Ammon's horn (tissue), 1 donor: ENCODE measurements around the gene KCNF1.
"Not testable (repeated sequence)": the region's sequence is repeated elsewhere in the genome, so short reads cannot be mapped to it uniquely, and the experiment has no call there.

Experiments
- DNase-seq: peaks from one replicate; pipeline ENCODE4 v3.0.0-alpha.2; 2016; ENCODE audit warnings: low spot score

Gene KCNF1

GRCh38 chr2:10944799-10945198 is 33.1 kb downstream of the KCNF1 start:
- DNase-seq = no peak

- no peak for DNase-seq
Observed at GRCh38 chr2:10946394-10946793, 34.7 kb downstream of the KCNF1 start.

GRCh38 chr2:10947005-10947440 is 35.3 kb downstream of the KCNF1 start:
- peak; percentile 38 for DNase-seq

- DNase-seq = no peak
Observed at GRCh38 chr2:10947446-10948187, 35.9 kb downstream of the KCNF1 start.

- DNase-seq = no peak
Observed at GRCh38 chr2:10948188-10948564, 36.4 kb downstream of the KCNF1 start.

GRCh38 chr2:10948606-10949230 is 37.0 kb downstream of the KCNF1 start:
- no peak for DNase-seq

GRCh38 chr2:10949835-10950234 is 38.1 kb downstream of the KCNF1 start:
- no peak for DNase-seq

GRCh38 chr2:10951558-10952414 is 40.1 kb downstream of the KCNF1 start:
- no peak for DNase-seq

- DNase-seq = no peak
Observed at GRCh38 chr2:10954416-10954815, 42.7 kb downstream of the KCNF1 start.

- DNase-seq = no peak
Observed at GRCh38 chr2:10954856-10955818, 43.4 kb downstream of the KCNF1 start.

GRCh38 chr2:10956006-10956790 is 44.5 kb downstream of the KCNF1 start:
- no peak for DNase-seq

GRCh38 chr2:10957391-10957790 is 45.7 kb downstream of the KCNF1 start:
- no peak for DNase-seq

GRCh38 chr2:10958452-10958851 is 46.7 kb downstream of the KCNF1 start:
- DNase-seq = not testable (repeated sequence)

GRCh38 chr2:10960606-10961489 is 49.1 kb downstream of the KCNF1 start:
- no peak for DNase-seq

GRCh38 chr2:10961490-10961875 is 49.7 kb downstream of the KCNF1 start:
- no peak for DNase-seq

GRCh38 chr2:10962004-10962403 is 50.3 kb downstream of the KCNF1 start:
- no peak for DNase-seq

GRCh38 chr2:10963155-10963554 is 51.4 kb downstream of the KCNF1 start:
- DNase-seq = peak; percentile 44
